NCI-H1694 treated with DMSO at 0.1 percent for 48 hours (cell line): ENCODE results near the gene MAP2K2.

ENCODE experiments used
- DNase-seq: peaks from one replicate; lab custom pipeline; 2025; lab: John Stamatoyannopoulos, UW

MAP2K2 gene

GRCh38 chr19:4077800-4078684 is 45.9 kb downstream of the MAP2K2 start:
- DNase-seq, result no peak

- no peak for DNase-seq
Measured at GRCh38 chr19:4077007-4077374, 46.9 kb downstream of the MAP2K2 start.

- DNase-seq, result no peak
Measured at GRCh38 chr19:4075373-4075772, 48.5 kb downstream of the MAP2K2 start.

GRCh38 chr19:4071610-4072009 is 52.3 kb downstream of the MAP2K2 start:
- no peak for DNase-seq

- DNase-seq, result no peak
Measured at GRCh38 chr19:4069331-4069959, 54.5 kb downstream of the MAP2K2 start.

- DNase-seq, result peak; percentile 16
Measured at GRCh38 chr19:4068047-4068966, 55.6 kb downstream of the MAP2K2 start.

- no peak for DNase-seq
Measured at GRCh38 chr19:4067396-4068046, 56.4 kb downstream of the MAP2K2 start.

- DNase-seq, result peak; percentile 40
Measured at GRCh38 chr19:4066682-4067395, 57.1 kb downstream of the MAP2K2 start, which contains the start of gene ZBTB7A. ZBTB7A (minus strand) TSS chr19:4066899; CDS start chr19:4055232, 11,667 bp downstream.

GRCh38 chr19:4066176-4066606 is 57.7 kb downstream of the MAP2K2 start:
- DNase-seq, result no peak

- DNase-seq, result peak; percentile 83
Measured at GRCh38 chr19:4065430-4066175, 58.3 kb downstream of the MAP2K2 start.

GRCh38 chr19:4064496-4065260 is 59.2 kb downstream of the MAP2K2 start:
- DNase-seq, result no peak

GRCh38 chr19:4064149-4064495 is 59.8 kb downstream of the MAP2K2 start:
- no peak for DNase-seq

GRCh38 chr19:4063369-4064148 is 60.4 kb downstream of the MAP2K2 start:
- DNase-seq, result no peak

GRCh38 chr19:4062419-4063368 is 61.2 kb downstream of the MAP2K2 start:
- no peak for DNase-seq

GRCh38 chr19:4061683-4062418 is 62.1 kb downstream of the MAP2K2 start:
- DNase-seq, result no peak

- DNase-seq, result no peak
Measured at GRCh38 chr19:4061178-4061682, 62.7 kb downstream of the MAP2K2 start.
